ENCODE measurements around the gene RUBCNL.

GRCh38 chr13:46374710-46375109 lies 12.3 kb downstream of the RUBCNL start:
- TF ChIP-seq EP300 (IDR thresholded peaks at IDR 0.05) (no peak), CTCF (IDR thresholded peaks at IDR 0.05) (no peak)

Data from tibial nerve (tissue), 4 donors.